Central memory CD8-positive, alpha-beta T cell (primary cell): Measurements from ENCODE around the gene THBS1.

Experiments
- ATAC-seq: fragments of 150-1000 bp; cut with Tn5 transposase; replicated peaks from 2 replicates; pipeline ENCODE4 v1.10.0; 2022; ENCODE audit warnings: mild to moderate bottlenecking, moderate FRiP score, moderate number of reproducible peaks; ENCODE audit not compliant: poor library complexity, severe bottlenecking; ENCODE audit errors: extremely low read depth
- DNase-seq, 2 donors: peaks; one replicate each; pipeline ENCODE4 v3.0.0; 2021; ENCODE audit warnings: low spot score in 2 of 2
- H3K27ac Mint-ChIP-seq: one replicate; pipeline ENCODE4 v1.8.0; 2022; ENCODE audit warnings: low read depth, mild to moderate bottlenecking, moderate library complexity, mixed read lengths
- H3K27me3 Mint-ChIP-seq: one replicate; pipeline ENCODE4 v1.8.0; 2022; ENCODE audit warnings: mixed read lengths
- H3K36me3 Mint-ChIP-seq: one replicate; pipeline ENCODE4 v1.8.0; 2022; ENCODE audit warnings: mild to moderate bottlenecking, moderate library complexity, mixed read lengths; ENCODE audit not compliant: insufficient read depth
- H3K4me1 Mint-ChIP-seq: one replicate; pipeline ENCODE4 v1.8.0; 2022; ENCODE audit warnings: mixed read lengths
- H3K4me3 Mint-ChIP-seq: one replicate; pipeline ENCODE4 v1.8.0; 2022; ENCODE audit warnings: mild to moderate bottlenecking, moderate library complexity, mixed read lengths
- H3K9me3 Mint-ChIP-seq: one replicate; pipeline ENCODE4 v1.8.0; 2022; ENCODE audit warnings: mixed read lengths

Gene THBS1

GRCh38 chr15:39586387-39587095, 5.7 kb downstream of the THBS1 start:
- peaks cover 13% of the 10 kb centered on the region for H3K4me1 Mint-ChIP-seq
- peaks cover 5% of the 10 kb centered on the region for H3K27me3 Mint-ChIP-seq
- no peak overlapping the region for H3K4me3 Mint-ChIP-seq
- H3K27ac Mint-ChIP-seq: no peak overlapping the region
- no peak for DNase-seq
- ATAC-seq: no peak
- H3K36me3 Mint-ChIP-seq: peaks cover 2% of the 10 kb centered on the region
- no peaks in the 10 kb centered on the region for H3K9me3 Mint-ChIP-seq

- H3K27me3 Mint-ChIP-seq: no peaks in the 10 kb centered on the region
- H3K4me3 Mint-ChIP-seq: no peak overlapping the region
- no peak for ATAC-seq
Observed at GRCh38 chr15:39587096-39587721, 6.3 kb downstream of the THBS1 start.

GRCh38 chr15:39587731-39588530, 7.1 kb downstream of the THBS1 start:
- no peak overlapping the region for H3K27ac Mint-ChIP-seq
- DNase-seq: no peak
- H3K9me3 Mint-ChIP-seq: no peaks in the 10 kb centered on the region
- no peaks in the 10 kb centered on the region for H3K27me3 Mint-ChIP-seq
- H3K4me1 Mint-ChIP-seq: peaks cover 11% of the 10 kb centered on the region
- no peaks in the 10 kb centered on the region for H3K36me3 Mint-ChIP-seq
- H3K4me3 Mint-ChIP-seq: no peak overlapping the region
- no peak for ATAC-seq

More at GRCh38 chr15:39587096-39587721, 6.3 kb downstream of the THBS1 start:
- DNase-seq: no peak
- Mint-ChIP-seq H3K9me3 (no peaks in the 10 kb centered on the region), H3K4me1 (peaks cover 11% of the 10 kb centered on the region), H3K27ac (no peak overlapping the region), H3K36me3 (no peaks in the 10 kb centered on the region)

- DNase-seq (no peak), ATAC-seq (no peak)
- Mint-ChIP-seq H3K9me3 (no peaks in the 10 kb centered on the region), H3K27me3 (no peaks in the 10 kb centered on the region), H3K4me1 (peaks cover 11% of the 10 kb centered on the region), H3K27ac (no peak overlapping the region), H3K36me3 (no peaks in the 10 kb centered on the region), H3K4me3 (no peak overlapping the region)
Observed at GRCh38 chr15:39588531-39589192, 7.8 kb downstream of the THBS1 start.

GRCh38 chr15:39589193-39589814, 8.4 kb downstream of the THBS1 start:
- DNase-seq: no peak
- Mint-ChIP-seq H3K4me3 (no peak overlapping the region), H3K4me1 (peaks cover 18% of the 10 kb centered on the region), H3K36me3 (no peaks in the 10 kb centered on the region), H3K9me3 (no peaks in the 10 kb centered on the region), H3K27me3 (no peaks in the 10 kb centered on the region), H3K27ac (no peak overlapping the region)
- no peak for ATAC-seq

GRCh38 chr15:39589815-39590644, 9.2 kb downstream of the THBS1 start:
- Mint-ChIP-seq H3K27ac (no peak overlapping the region), H3K27me3 (no peaks in the 10 kb centered on the region), H3K4me3 (no peak overlapping the region), H3K36me3 (no peaks in the 10 kb centered on the region), H3K4me1 (peaks cover 14% of the 10 kb centered on the region), H3K9me3 (no peaks in the 10 kb centered on the region)
- ATAC-seq (no peak), DNase-seq (no peak)

- DNase-seq (no peak), ATAC-seq (no peak)
- Mint-ChIP-seq H3K36me3 (no peaks in the 10 kb centered on the region), H3K4me1 (peaks cover 8% of the 10 kb centered on the region), H3K27ac (no peak overlapping the region), H3K4me3 (no peak overlapping the region), H3K27me3 (no peaks in the 10 kb centered on the region), H3K9me3 (no peaks in the 10 kb centered on the region)
Observed at GRCh38 chr15:39591141-39591895, 10.4 kb downstream of the THBS1 start.

GRCh38 chr15:39591896-39592315, 11.0 kb downstream of the THBS1 start:
- H3K4me3 Mint-ChIP-seq: no peak overlapping the region
- H3K4me1 Mint-ChIP-seq: peaks cover 8% of the 10 kb centered on the region
- no peaks in the 10 kb centered on the region for H3K36me3 Mint-ChIP-seq
- no peak for ATAC-seq
- no peak for DNase-seq
- H3K27me3 Mint-ChIP-seq: no peaks in the 10 kb centered on the region
- H3K9me3 Mint-ChIP-seq: no peaks in the 10 kb centered on the region
- H3K27ac Mint-ChIP-seq: no peak overlapping the region

GRCh38 chr15:39592500-39592899, 11.6 kb downstream of the THBS1 start:
- no peaks in the 10 kb centered on the region for H3K36me3 Mint-ChIP-seq
- H3K4me1 Mint-ChIP-seq: peaks cover 8% of the 10 kb centered on the region

GRCh38 chr15:39593071-39593655, 12.3 kb downstream of the THBS1 start:
- no peak for DNase-seq
- no peak overlapping the region for H3K4me3 Mint-ChIP-seq
- H3K36me3 Mint-ChIP-seq: no peaks in the 10 kb centered on the region
- ATAC-seq: no peak
- no peaks in the 10 kb centered on the region for H3K9me3 Mint-ChIP-seq
- no peaks in the 10 kb centered on the region for H3K27me3 Mint-ChIP-seq
- H3K4me1 Mint-ChIP-seq: peaks cover 8% of the 10 kb centered on the region
- H3K27ac Mint-ChIP-seq: no peak overlapping the region

More at GRCh38 chr15:39592500-39592899, 11.6 kb downstream of the THBS1 start:
- no peak for ATAC-seq
- Mint-ChIP-seq H3K4me3 (no peak overlapping the region), H3K9me3 (no peaks in the 10 kb centered on the region), H3K27me3 (no peaks in the 10 kb centered on the region), H3K27ac (no peak overlapping the region)
- DNase-seq: no peak
